ENCODE results near the gene RASAL3.

RASAL3 gene

GRCh38 chr19:15501596-15501995 is 37.3 kb upstream of the RASAL3 start:
- Histone ChIP-seq H3K79me2 (ENCODE audit: insufficient read depth, low read length) (no peaks in the 10 kb centered on the region), H3K27me3 (ENCODE audit: insufficient read depth, low read length, poor library complexity, severe bottlenecking) (no peaks in the 10 kb centered on the region), H4K20me1 (ENCODE audit: insufficient read depth, low read length, poor library complexity, severe bottlenecking) (no peaks in the 10 kb centered on the region), H3K4me3 (ENCODE audit: low read length, poor library complexity, severe bottlenecking) (no peak overlapping the region), H2AFZ (ENCODE audit: low read length) (no peak overlapping the region), H3K36me3 (ENCODE audit: insufficient read depth, low read length) (no peaks in the 10 kb centered on the region), H3K4me2 (ENCODE audit: low read depth, low read length, poor library complexity, severe bottlenecking) (no peak overlapping the region), H3K9me2 (replicated peaks; ENCODE audit: low read depth, low read length) (no peaks in the 10 kb centered on the region), H3K9me3 (ENCODE audit: insufficient read depth, low read depth, low read length) (no peaks in the 10 kb centered on the region), H3K4me1 (ENCODE audit: insufficient read depth, low read length, poor library complexity, severe bottlenecking) (no peaks in the 10 kb centered on the region), H3K9ac (ENCODE audit: low read depth, low read length, poor library complexity, severe bottlenecking) (no peak overlapping the region), H3F3A (ENCODE audit: low read depth) (no peaks in the 10 kb centered on the region)
- TF ChIP-seq CTCF (conservative IDR thresholded peaks at IDR 0.05; ENCODE audit: low read length), result no peak
- TF ChIP-seq EZH2phosphoT487 (IDR thresholded peaks at IDR 0.05; ENCODE audit: borderline replicate concordance), result no peak

DNA sequence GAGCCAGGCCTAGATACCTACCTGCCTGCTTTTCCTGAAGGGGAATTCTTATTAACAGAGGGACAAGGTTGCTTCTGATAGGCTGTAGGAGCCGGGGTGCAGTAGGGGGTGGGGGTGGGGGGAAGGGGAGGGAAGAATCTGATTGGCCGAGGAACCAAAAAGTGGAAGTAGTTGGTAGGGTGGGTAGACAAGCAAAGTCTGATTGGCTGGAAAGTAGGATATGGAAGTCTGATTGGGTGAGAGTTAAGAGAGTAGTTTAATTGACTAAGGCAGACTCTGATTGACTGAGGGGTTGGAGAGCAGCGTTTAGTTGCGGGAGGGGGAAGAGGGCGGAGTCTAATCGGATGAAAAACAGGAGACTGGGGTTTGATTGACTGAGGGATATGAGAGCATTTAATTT is 34.6 kb upstream of the RASAL3 start:
- Histone ChIP-seq H3K4me3 (ENCODE audit: low read length, poor library complexity, severe bottlenecking) (no peak overlapping the region), H3K4me1 (ENCODE audit: insufficient read depth, low read length, poor library complexity, severe bottlenecking) (no peaks in the 10 kb centered on the region)

DNA sequence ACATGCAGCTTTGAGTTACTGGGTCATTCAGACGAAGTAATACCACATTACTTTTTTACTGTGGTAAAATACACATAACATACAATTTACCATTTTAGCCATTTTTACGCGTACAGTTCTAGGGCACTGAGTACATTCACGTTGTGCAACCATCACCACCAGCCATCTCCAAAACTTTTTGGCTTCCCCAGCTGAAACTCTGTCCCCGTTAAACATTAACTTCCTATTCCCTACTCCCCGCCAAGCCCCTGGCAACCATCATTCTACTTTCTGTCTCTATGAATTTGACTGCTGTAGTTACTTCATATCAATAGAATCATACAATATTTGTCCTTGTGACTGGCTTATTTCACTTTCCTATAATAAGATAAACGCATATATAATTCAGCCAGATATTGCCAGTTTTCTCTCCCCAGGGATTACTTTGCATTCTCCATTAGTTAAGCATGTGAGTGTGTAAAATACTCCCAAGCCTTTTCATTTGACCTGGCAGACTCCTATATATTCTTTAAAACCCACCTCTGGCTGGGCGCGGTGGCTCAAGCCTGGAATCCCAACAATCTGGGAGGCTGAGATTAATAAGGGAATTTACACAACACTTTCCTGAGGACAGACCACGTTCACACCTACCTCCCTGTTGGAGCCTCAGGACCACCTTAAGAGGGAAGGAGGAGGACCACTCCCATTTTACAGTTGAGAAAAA is 34.0 kb upstream of the RASAL3 start:
- H2AFZ ChIP-seq (ENCODE audit: low read length), result no peak overlapping the region
- no peaks in the 10 kb centered on the region for H3F3A ChIP-seq (ENCODE audit: low read depth)
- no peak for TF ChIP-seq EZH2phosphoT487 (IDR thresholded peaks at IDR 0.05; ENCODE audit: borderline replicate concordance)
- TF ChIP-seq CTCF (conservative IDR thresholded peaks at IDR 0.05; ENCODE audit: low read length), result no peak
- no peak overlapping the region for H3K4me3 ChIP-seq (ENCODE audit: low read length, poor library complexity, severe bottlenecking)
- H3K4me1 ChIP-seq (ENCODE audit: insufficient read depth, low read length, poor library complexity, severe bottlenecking), result no peaks in the 10 kb centered on the region
- H3K79me2 ChIP-seq (ENCODE audit: insufficient read depth, low read length), result no peaks in the 10 kb centered on the region
- H3K4me2 ChIP-seq (ENCODE audit: low read depth, low read length, poor library complexity, severe bottlenecking), result no peak overlapping the region
- H3K9ac ChIP-seq (ENCODE audit: low read depth, low read length, poor library complexity, severe bottlenecking), result no peak overlapping the region
- H3K9me3 ChIP-seq (ENCODE audit: insufficient read depth, low read depth, low read length), result no peaks in the 10 kb centered on the region
- no peaks in the 10 kb centered on the region for H3K36me3 ChIP-seq (ENCODE audit: insufficient read depth, low read length)
- no peaks in the 10 kb centered on the region for H4K20me1 ChIP-seq (ENCODE audit: insufficient read depth, low read length, poor library complexity, severe bottlenecking)
- H3K9me2 ChIP-seq (replicated peaks; ENCODE audit: low read depth, low read length), result no peaks in the 10 kb centered on the region
- no peaks in the 10 kb centered on the region for H3K27me3 ChIP-seq (ENCODE audit: insufficient read depth, low read length, poor library complexity, severe bottlenecking)

More for the DNA sequence above, 34.6 kb upstream of the RASAL3 start:
- Histone ChIP-seq H3K79me2 (ENCODE audit: insufficient read depth, low read length) (no peaks in the 10 kb centered on the region), H3K9me3 (ENCODE audit: insufficient read depth, low read depth, low read length) (no peaks in the 10 kb centered on the region), H3K9me2 (replicated peaks; ENCODE audit: low read depth, low read length) (no peaks in the 10 kb centered on the region), H3K27me3 (ENCODE audit: insufficient read depth, low read length, poor library complexity, severe bottlenecking) (no peaks in the 10 kb centered on the region), H3K36me3 (ENCODE audit: insufficient read depth, low read length) (no peaks in the 10 kb centered on the region), H2AFZ (ENCODE audit: low read length) (no peak overlapping the region), H3K4me2 (ENCODE audit: low read depth, low read length, poor library complexity, severe bottlenecking) (no peak overlapping the region), H4K20me1 (ENCODE audit: insufficient read depth, low read length, poor library complexity, severe bottlenecking) (no peaks in the 10 kb centered on the region), H3F3A (ENCODE audit: low read depth) (no peaks in the 10 kb centered on the region), H3K9ac (ENCODE audit: low read depth, low read length, poor library complexity, severe bottlenecking) (no peak overlapping the region)
- TF ChIP-seq EZH2phosphoT487 (IDR thresholded peaks at IDR 0.05; ENCODE audit: borderline replicate concordance) (no peak), CTCF (conservative IDR thresholded peaks at IDR 0.05; ENCODE audit: low read length) (no peak)
